Measurements from ENCODE around the gene S100A12. TPM values are rescaled to one million over a fixed set of nuclear protein-coding genes. Genes with fewer than 3 reads are reported as not detected.
A peak's percentile ranks its signal among the peaks of the same experiment; 100 is the strongest.

Gene S100A12
- total RNA-seq, 4 donors from 2014 or later = 2.0 TPM; not detected in 3

GRCh38 chr1:153384958-153385580 lies 9.6 kb upstream of the S100A12 start:
- TF ChIP-seq CTCF (IDR thresholded peaks at IDR 0.05) = no peak
- TF ChIP-seq POLR2A (IDR thresholded peaks at IDR 0.05) = no peak
- intact Hi-C loops (cut with DNase I; ENCODE audit: low total_unique reads) = no loop called here
- no peak overlapping the region for H3K4me3 ChIP-seq (ENCODE audit: low read depth, poor library complexity, severe bottlenecking)
- 55 to 65% methylated on average over 4 of the region's 4 CpGs for WGBS, 2 donors
- no peak for DNase-seq (ENCODE audit: low spot score in 2 of 2)

- 92 to 95% methylated on average over 23 of the region's 23 CpGs for whole genome bisulfite sequencing, 2 donors
These were observed 5.3 kb upstream of the S100A12 start for GRCh38 chr1:153380711-153381110.

DNA sequence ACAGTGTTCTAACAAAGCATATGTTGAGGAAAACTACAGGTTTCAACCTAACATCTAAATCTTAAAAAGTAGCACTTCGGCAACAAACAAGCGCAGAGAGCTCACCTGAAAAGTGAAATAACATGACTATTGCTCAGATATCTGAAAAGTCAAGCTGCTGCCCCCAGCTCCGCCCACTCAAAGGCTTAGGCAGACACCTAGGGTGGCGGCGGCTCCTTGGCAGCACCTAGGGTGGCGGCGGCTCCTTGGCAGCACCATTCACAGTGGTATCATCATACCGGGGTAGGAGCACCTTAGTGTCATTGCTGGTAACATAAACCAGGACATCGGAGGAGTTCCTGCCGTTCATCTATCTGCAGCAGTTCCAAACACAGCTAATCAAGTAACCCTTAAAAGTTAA lies 4.2 kb upstream of the S100A12 start:
- DNase-seq (ENCODE audit: low spot score in 2 of 2) = no peak
- TF ChIP-seq POLR2A (IDR thresholded peaks at IDR 0.05) (no peak), CTCF (IDR thresholded peaks at IDR 0.05) (no peak)
- no peak overlapping the region for H3K4me3 ChIP-seq (ENCODE audit: low read depth, poor library complexity, severe bottlenecking)
- intact Hi-C loops (cut with DNase I; ENCODE audit: low total_unique reads) = no loop called here
- 69 to 75% methylated on average over 10 of the region's 10 CpGs for WGBS, 2 donors

More at GRCh38 chr1:153380711-153381110, 5.3 kb upstream of the S100A12 start:
- no peak overlapping the region for H3K4me3 ChIP-seq (ENCODE audit: low read depth, poor library complexity, severe bottlenecking)
- DNase-seq (ENCODE audit: low spot score in 2 of 2) = peak in 1 of 2 donors; percentile 61
- no peak for TF ChIP-seq POLR2A (IDR thresholded peaks at IDR 0.05)
- intact Hi-C loops (cut with DNase I; ENCODE audit: low total_unique reads) = no loop called here

DNA sequence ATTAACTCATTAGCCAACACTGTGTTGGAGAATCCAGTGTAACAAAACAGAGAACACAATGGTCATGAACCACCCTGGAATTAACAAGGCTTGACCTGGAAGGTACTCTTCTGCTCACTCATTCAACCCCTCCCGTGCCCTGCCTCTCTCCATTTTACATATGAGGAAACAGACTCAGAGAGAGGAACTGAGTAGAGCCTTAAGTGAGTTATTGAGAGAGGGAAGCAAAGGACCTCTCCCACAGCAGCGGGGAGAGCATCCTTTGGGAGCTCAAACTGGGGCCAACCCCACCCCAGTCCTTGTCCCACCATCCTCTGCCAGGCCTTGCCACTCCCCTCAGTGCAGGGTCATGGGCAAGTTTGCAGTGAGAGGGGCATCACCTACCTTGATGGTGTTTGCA lies 1.4 kb downstream of the S100A12 start:
- intact Hi-C loops (cut with DNase I; ENCODE audit: low total_unique reads) = no loop called here
- DNase-seq (ENCODE audit: low spot score in 2 of 2) = peak in 1 of 2 donors; percentile 77
- TF ChIP-seq POLR2A (IDR thresholded peaks at IDR 0.05) (no peak), CTCF (IDR thresholded peaks at IDR 0.05) (no peak)
- 64 to 75% methylated on average over 2 of the region's 2 CpGs for WGBS, 2 donors
- H3K4me3 ChIP-seq (ENCODE audit: low read depth, poor library complexity, severe bottlenecking) = no peak overlapping the region

DNA sequence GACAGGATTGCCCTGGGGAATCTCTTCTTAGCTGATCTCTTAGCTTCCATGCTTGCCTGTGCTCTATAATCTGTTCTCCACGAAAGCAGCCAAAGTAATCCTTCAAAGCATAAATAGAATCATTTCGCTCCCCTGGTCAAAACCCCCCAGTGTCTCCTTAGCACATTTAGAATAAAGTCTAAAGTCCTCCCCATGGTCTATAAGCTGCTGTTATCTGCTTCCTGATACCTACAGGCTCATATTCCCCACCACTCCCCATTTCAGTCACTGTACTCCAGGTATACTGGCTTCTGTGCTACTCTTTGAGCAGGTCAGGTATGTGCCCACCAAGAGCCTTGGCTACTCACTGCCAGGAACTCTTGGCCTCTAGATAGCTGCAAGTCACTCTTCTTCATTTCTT lies 2.9 kb downstream of the S100A12 start:
- no peak overlapping the region for H3K4me3 ChIP-seq (ENCODE audit: low read depth, poor library complexity, severe bottlenecking)
- no peak for TF ChIP-seq CTCF (IDR thresholded peaks at IDR 0.05)
- no peak for TF ChIP-seq POLR2A (IDR thresholded peaks at IDR 0.05)
- 90 to 92% methylated on average over 2 of the region's 2 CpGs for WGBS, 2 donors
- intact Hi-C loops (cut with DNase I; ENCODE audit: low total_unique reads) = no loop called here
- no peak for DNase-seq (ENCODE audit: low spot score in 2 of 2)

GRCh38 chr1:153371231-153371630 lies 4.2 kb downstream of the S100A12 start:
- intact Hi-C loops (cut with DNase I; ENCODE audit: low total_unique reads) = no loop called here

More at GRCh38 chr1:153371231-153371630, 4.2 kb downstream of the S100A12 start:
- TF ChIP-seq POLR2A (IDR thresholded peaks at IDR 0.05) (no peak), CTCF (IDR thresholded peaks at IDR 0.05) (no peak)
- H3K4me3 ChIP-seq (ENCODE audit: low read depth, poor library complexity, severe bottlenecking) = no peak overlapping the region
- no peak for DNase-seq (ENCODE audit: low spot score in 2 of 2)
- 100% methylated on average over 1 of the region's 1 CpG for WGBS, 2 donors
